K562 (cell line): ENCODE results near the gene LRRC8E. TPM values are rescaled to one million over a fixed set of nuclear protein-coding genes. Genes with fewer than 3 reads are reported as not detected.

Experiments
- ARID3B ChIP-seq: fragments of 250-450 bp; sonication (Bioruptor Pico); IDR thresholded peaks from 2 replicates; pipeline ENCODE4 v1.4.0; 2020; ENCODE audit warnings: borderline replicate concordance
- BHLHE40 ChIP-seq: IDR thresholded peaks from 2 replicates; pipeline ENCODE4 v1.6.1; 2011; ENCODE audit warnings: low read length, improper control_type of control experiment
- CTCF ChIP-seq, 3 experiments: IDR thresholded peaks in 2 of 3; conservative IDR thresholded peaks in 1 of 3; 2 replicates each; pipeline ENCODE4 v1.5.1; 2011 to 2012; ENCODE audit warnings: low read length in 3 of 3, mild to moderate bottlenecking in 3 of 3, control low read depth in 2 of 3, improper control_type of control experiment in 1 of 3, inconsistent platforms in 1 of 3, low read depth in 1 of 3, mixed read lengths in 1 of 3, moderate library complexity in 1 of 3; ENCODE audit not compliant: insufficient read depth in 2 of 3
- ELF2 ChIP-seq: fragments of 250-450 bp; sonication (Bioruptor Pico); IDR thresholded peaks from 2 replicates; pipeline ENCODE4 v1.5.0; 2021; ENCODE audit warnings: mild to moderate bottlenecking
- GATAD2A ChIP-seq: fragments of 450-650 bp; IDR thresholded peaks from 2 replicates; pipeline ENCODE4 v1.6.1; 2017
- HMBOX1 ChIP-seq: sonication (generic); IDR thresholded peaks from 2 replicates; pipeline ENCODE4 v1.6.1; 2016
- ILK ChIP-seq: fragments of 450-650 bp; IDR thresholded peaks from 2 replicates; pipeline ENCODE4 v1.6.1; 2016; ENCODE audit warnings: missing genetic modification characterization, low read depth, mild to moderate bottlenecking, missing compliant biosample characterization, moderate library complexity, borderline replicate concordance
- IRF9 ChIP-seq: fragments of 450-650 bp; IDR thresholded peaks from 2 replicates; pipeline ENCODE4 v1.6.1; 2016; ENCODE audit warnings: missing biosample characterization, missing genetic modification characterization
- KHSRP ChIP-seq: fragments of 450-650 bp; IDR thresholded peaks from 2 replicates; pipeline ENCODE4 v1.6.1; 2017
- MEIS2 ChIP-seq: fragments of 450-650 bp; IDR thresholded peaks from 2 replicates; pipeline ENCODE4 v1.6.1; 2014; ENCODE audit warnings: mild to moderate bottlenecking; ENCODE audit not compliant: partially characterized antibody
- MYNN ChIP-seq, 2 experiments: sonication (generic); formaldehyde crosslinking in 1 of 2; IDR thresholded peaks; 2 replicates each; pipeline versions ENCODE4 v1.5.0 to v1.6.1; 2016 to 2020; ENCODE audit warnings: antibody characterized with exemption in 1 of 2, missing genetic modification reagents in 1 of 2
- NFE2 ChIP-seq: IDR thresholded peaks from 2 replicates; pipeline ENCODE4 v1.6.1; 2014; ENCODE audit warnings: antibody characterized with exemption, low read depth
- PHF20 ChIP-seq: fragments of 450-650 bp; IDR thresholded peaks from 2 replicates; pipeline ENCODE4 v1.6.1; 2018; ENCODE audit not compliant: partially characterized antibody
- POLR2G ChIP-seq: fragments of 200-400 bp; formaldehyde crosslinking; IDR thresholded peaks from 2 replicates; pipeline ENCODE4 v1.6.1; 2017; ENCODE audit warnings: low read depth, mild to moderate bottlenecking, antibody characterized with exemption, low read length, moderate library complexity
- POLR3G ChIP-seq: IDR thresholded peaks from 2 replicates; pipeline ENCODE4 v1.6.1; 2011; ENCODE audit not compliant: insufficient read length, insufficient replicate concordance; ENCODE audit errors: extremely low read depth
- SLC30A9 ChIP-seq: fragments of 250-450 bp; sonication (Bioruptor Pico); IDR thresholded peaks from 2 replicates; pipeline ENCODE4 v1.8.0; 2022; ENCODE audit warnings: mild to moderate bottlenecking, moderate library complexity
- SP1 ChIP-seq: sonication (generic); formaldehyde crosslinking; IDR thresholded peaks from 2 replicates; pipeline ENCODE4 v1.8.1; 2022; ENCODE audit warnings: mild to moderate bottlenecking, missing genetic modification reagents
- SUPT5H ChIP-seq: fragments of 450-650 bp; IDR thresholded peaks from 2 replicates; pipeline ENCODE4 v1.6.1; 2016
- USF2 ChIP-seq: sonication (generic); formaldehyde crosslinking; IDR thresholded peaks from 2 replicates; pipeline ENCODE4 v1.5.0; 2020; ENCODE audit warnings: missing genetic modification reagents
- ZFX ChIP-seq: sonication (generic); formaldehyde crosslinking; IDR thresholded peaks from 2 replicates; pipeline ENCODE4 v1.8.0; 2022; ENCODE audit warnings: mild to moderate bottlenecking, missing genetic modification reagents, moderate library complexity
- ZNF655 ChIP-seq: fragments of 250-450 bp; sonication (Bioruptor Pico); IDR thresholded peaks from 2 replicates; pipeline ENCODE4 v1.5.0; 2021
- polyA plus RNA-seq, 8 experiments: library from polyadenylated mRNA; depleted of rRNA in 4 of 8; stranded (reverse) in 5 of 8; unstranded in 3 of 8; fragments of >200 nt; fragmentation: Nextera tagmentation in 2 of 8; fragmentation: Illumina TruSeq in 1 of 8; extraction: Ambion mirVana in 2 of 8; extraction: Trizol in 1 of 8; gene quantifications; 2 replicates each; pipeline versions ENCODE4 v1.2.1 to v1.2.3, GENCODE V29; 2011 to 2014; ENCODE audit warnings: inconsistent platforms in 1 of 8, missing spikeins in 1 of 8
- total RNA-seq, 7 experiments: library from RNA; depleted of rRNA in 6 of 7; stranded (reverse); fragments of >200 nt in 6 of 7; fragmentation: Illumina TruSeq in 2 of 7; extraction: Trizol in 2 of 7; gene quantifications; 2 replicates each; pipeline versions ENCODE4 v1.2.1 to v1.2.3, GENCODE V29; 2011 to 2021; ENCODE audit warnings: low replicate concordance in 1 of 7

LRRC8E gene
- total and polyA plus RNA-seq, 9 of the 15 experiments (the other 6 are each of a cell fraction or from before 2014, with no cell fraction given) = 0.08 to 5.7 (median 3.5) TPM; not detected in 1

GRCh38 chr19:7926021-7926726 is 37.9 kb downstream of the LRRC8E start, which contains the start of gene CTXN1 (continued):
- TF ChIP-seq PHF20 = no peak
- TF ChIP-seq SUPT5H = peak; percentile 78
- TF ChIP-seq MYNN (IDR thresholded peaks at IDR 0.05) = peak; percentile 68; the same call in 1 of the 2 replicates
- TF ChIP-seq MYNN (CRISPR knock-in tag; IDR thresholded peaks at IDR 0.05) = no peak
- TF ChIP-seq ZFX (CRISPR knock-in tag) = peak; percentile 28
- peak in 2 of 3 experiments; percentile 16; a peak in 1 of 6 replicates for TF ChIP-seq CTCF (IDR thresholded peaks at IDR 0.05 in 2 of 3, conservative IDR thresholded peaks at IDR 0.05 in 1 of 3; ENCODE audit: insufficient read depth in 2 of 3, low read depth in 1 of 3, low read length in 3 of 3)
- no peak for TF ChIP-seq ZNF655 (CRISPR knock-in tag)
- TF ChIP-seq SP1 (CRISPR knock-in tag) = peak; percentile 61; the same call in 1 of the 2 replicates
- TF ChIP-seq HMBOX1 = no peak
- TF ChIP-seq MEIS2 = peak; percentile 15
- no peak for TF ChIP-seq ILK
- peak; percentile 76 for TF ChIP-seq POLR2G
- TF ChIP-seq USF2 (CRISPR knock-in tag) = no peak
- TF ChIP-seq NFE2 = no peak
- no peak for TF ChIP-seq BHLHE40
- no peak for TF ChIP-seq GATAD2A
- no peak for TF ChIP-seq KHSRP
- TF ChIP-seq POLR3G = no peak
- no peak for TF ChIP-seq ELF2 (CRISPR knock-in tag)
- TF ChIP-seq ARID3B (CRISPR knock-in tag) = no peak
- TF ChIP-seq IRF9 = no peak
- TF ChIP-seq SLC30A9 = no peak
